NCI-H82 treated with DMSO at 0.1 percent for 48 hours (cell line): ENCODE measurements around the gene ARHGEF19.
"Not testable (repeated sequence)": the region's sequence is repeated elsewhere in the genome, so short reads cannot be mapped to it uniquely, and the experiment has no call there.

Experiments
- DNase-seq: peaks from one replicate; lab custom pipeline; 2025; ENCODE audit not compliant: unreplicated experiment; lab: John Stamatoyannopoulos, UW

ARHGEF19 gene

GRCh38 chr1:16212251-16212961, at the start of gene ARHGEF19:
Gene ARHGEF19 (minus strand): TSS chr1:16212652. CDS start chr1:16209054, 3,598 bp downstream.
- no peak for DNase-seq

- no peak for DNase-seq
Measured at GRCh38 chr1:16262067-16262466, 49.6 kb upstream of the ARHGEF19 start.

- DNase-seq = no peak
Measured at GRCh38 chr1:16260814-16261213, 48.4 kb upstream of the ARHGEF19 start.

GRCh38 chr1:16258591-16259135, 46.2 kb upstream of the ARHGEF19 start:
- no peak for DNase-seq

- no peak for DNase-seq
Measured at GRCh38 chr1:16257968-16258367, 45.5 kb upstream of the ARHGEF19 start.

GRCh38 chr1:16257556-16257955, 45.1 kb upstream of the ARHGEF19 start:
- DNase-seq = not testable (repeated sequence)

GRCh38 chr1:16256478-16256877, 44.0 kb upstream of the ARHGEF19 start:
- no peak for DNase-seq

GRCh38 chr1:16254263-16254928, 41.9 kb upstream of the ARHGEF19 start:
- no peak for DNase-seq

- DNase-seq = no peak
Measured at GRCh38 chr1:16253332-16253922, 41.0 kb upstream of the ARHGEF19 start.

- no peak for DNase-seq
Measured at GRCh38 chr1:16252912-16253311, 40.5 kb upstream of the ARHGEF19 start.

- DNase-seq = no peak
Measured at GRCh38 chr1:16251381-16251780, 38.9 kb upstream of the ARHGEF19 start.

- no peak for DNase-seq
Measured at GRCh38 chr1:16250524-16251251, 38.2 kb upstream of the ARHGEF19 start.

- no peak for DNase-seq
Measured at GRCh38 chr1:16249596-16250241, 37.3 kb upstream of the ARHGEF19 start.

- peak; percentile 29 for DNase-seq
Measured at GRCh38 chr1:16248603-16249516, 36.4 kb upstream of the ARHGEF19 start.

GRCh38 chr1:16248007-16248436, 35.6 kb upstream of the ARHGEF19 start:
- no peak for DNase-seq

GRCh38 chr1:16247441-16247840, 35.0 kb upstream of the ARHGEF19 start:
- no peak for DNase-seq

GRCh38 chr1:16246961-16247360, 34.5 kb upstream of the ARHGEF19 start:
- DNase-seq = no peak

GRCh38 chr1:16246239-16246638, 33.8 kb upstream of the ARHGEF19 start:
- DNase-seq = not testable (repeated sequence)

- DNase-seq = no peak
Measured at GRCh38 chr1:16245476-16246196, 33.2 kb upstream of the ARHGEF19 start.
